Upper lobe of left lung (tissue), 6 donors: Measurements from ENCODE around the gene GNAO1. TPM values are rescaled to one million over a fixed set of nuclear protein-coding genes. Genes with fewer than 3 reads are reported as not detected.
A peak's percentile ranks its signal among the peaks of the same experiment; 100 is the strongest.

Experiments used
- ATAC-seq, 2 donors: fragments of 200-7000 bp; cut with Tn5 transposase; one replicate each; pipeline ENCODE4 v1.9.1; 2022; ENCODE audit warnings: mild to moderate bottlenecking in 2 of 2, moderate library complexity in 2 of 2; ENCODE audit not compliant: low FRiP score in 2 of 2
- DNase-seq, 2 donors: peaks; one replicate each; pipeline ENCODE4 v3.0.0-alpha.2; 2019 to 2020
- H3K27ac ChIP-seq, 4 donors: fragments of 200-600 bp; sonication (generic); one replicate each; pipeline ENCODE4 v1.5.1; 2016 to 2019
- H3K27me3 ChIP-seq, 4 donors: fragments of 200-600 bp; sonication (generic); one replicate each; pipeline ENCODE4 v1.5.1; 2017 to 2019
- H3K36me3 ChIP-seq, 4 donors: fragments of 200-600 bp; sonication (generic); one replicate each; pipeline ENCODE4 v1.5.1; 2016 to 2019
- H3K4me1 ChIP-seq, 4 donors: fragments of 200-600 bp; sonication (generic); one replicate each; pipeline ENCODE4 v1.5.1; 2018 to 2019
- H3K4me3 ChIP-seq, 4 donors: fragments of 200-600 bp; sonication (generic); one replicate each; pipeline ENCODE4 v1.5.1; 2017 to 2019; ENCODE audit warnings: mild to moderate bottlenecking in 2 of 4, moderate library complexity in 1 of 4
- H3K9me3 ChIP-seq, 4 donors: fragments of 200-600 bp; sonication (generic); one replicate each; pipeline ENCODE4 v1.5.1; 2018 to 2019
- CTCF ChIP-seq, 6 experiments: fragments of 450-650 bp in 4 of 6; fragments of 200-600 bp in 2 of 6; sonication (generic) in 2 of 6; IDR thresholded peaks; one replicate each; pipeline ENCODE4 v1.5.1; 2016 to 2019; ENCODE audit warnings: antibody characterized with exemption in 6 of 6
- EP300 ChIP-seq, 4 donors: sonication (generic); formaldehyde crosslinking; IDR thresholded peaks; one replicate each; pipeline ENCODE4 v1.5.1; 2017; ENCODE audit warnings: antibody characterized with exemption in 4 of 4, control low read depth in 2 of 4
- POLR2A ChIP-seq, 4 donors: fragments of 450-650 bp; IDR thresholded peaks; one replicate each; pipeline ENCODE4 v1.5.1; 2016 to 2017; ENCODE audit warnings: antibody characterized with exemption in 4 of 4, mild to moderate bottlenecking in 2 of 4
- POLR2AphosphoS5 ChIP-seq, 2 donors: sonication (generic); formaldehyde crosslinking; IDR thresholded peaks; one replicate each; pipeline ENCODE4 v1.5.1; 2017; ENCODE audit warnings: antibody characterized with exemption in 2 of 2
- WGBS, 2 donors: methylation state at CpG; one replicate each; pipeline ENCODE4 v1.1.5; 2017 to 2018; 5-methylcytosine and 5-hydroxymethylcytosine counted together
- total RNA-seq, 6 donors: library from RNA; depleted of rRNA in 4 of 6; stranded (reverse); fragments of >200 nt in 4 of 6; gene quantifications; one replicate each; pipeline versions ENCODE4 v1.1.0 to v1.2.1, GENCODE V29; 2016 to 2021
- donor health status: DM: no; HTN: no; CAD: no; lungs with moderate emphysema.
- donor health status: DM: no; HTN: yes; CAD: no; lungs with severe emphysema.

The GNAO1 gene
- total RNA-seq, 6 donors from 2014 or later = 0.46 to 2.7 (median 0.79) TPM; not detected in 1

GRCh38 chr16:56331399-56331798, 140.1 kb downstream of the GNAO1 start:
- no peaks in the 10 kb centered on the region for H3K9me3 ChIP-seq
- H3K27ac ChIP-seq = no peak overlapping the region
- WGBS, 2 donors = 86 to 87% methylated on average over 11 of the region's 11 CpGs
- DNase-seq (no peak), ATAC-seq (no peak)
- no peaks in the 10 kb centered on the region for H3K27me3 ChIP-seq
- no peaks in the 10 kb centered on the region for H3K36me3 ChIP-seq
- no peak overlapping the region for H3K4me3 ChIP-seq
- TF ChIP-seq EP300 (IDR thresholded peaks at IDR 0.05) (no peak), POLR2A (IDR thresholded peaks at IDR 0.05) (no peak)
- H3K4me1 ChIP-seq = no peaks in the 10 kb centered on the region

- Histone ChIP-seq H3K36me3 (no peaks in the 10 kb centered on the region), H3K4me3 (no peak overlapping the region), H3K27me3 (no peaks in the 10 kb centered on the region), H3K27ac (no peak overlapping the region), H3K4me1 (no peaks in the 10 kb centered on the region), H3K9me3 (no peaks in the 10 kb centered on the region)
- no peak for DNase-seq
- TF ChIP-seq EP300 (IDR thresholded peaks at IDR 0.05) = no peak
- TF ChIP-seq POLR2A (IDR thresholded peaks at IDR 0.05) = no peak
- TF ChIP-seq POLR2AphosphoS5 (IDR thresholded peaks at IDR 0.05) = no peak
- TF ChIP-seq CTCF (IDR thresholded peaks at IDR 0.05) = no peak
- 79 to 84% methylated on average over 8 of the region's 8 CpGs for WGBS, 2 donors
- ATAC-seq = no peak
Measured at GRCh38 chr16:56331915-56332314, 140.6 kb downstream of the GNAO1 start.

- ATAC-seq (peak in 1 of 2 donors; percentile 64), DNase-seq (peak in 1 of 2 donors; percentile 39)
- WGBS, 2 donors = 67 to 83% methylated on average over 6 to 16 of the region's 16 CpGs
- no peaks in the 10 kb centered on the region for H3K36me3 ChIP-seq
- TF ChIP-seq POLR2A (IDR thresholded peaks at IDR 0.05) (no peak), CTCF (IDR thresholded peaks at IDR 0.05) (peak in 2 of 6 experiments; percentile 37 to 43)
- H3K9me3 ChIP-seq = no peaks in the 10 kb centered on the region
- H3K27ac ChIP-seq = no peak overlapping the region
- H3K27me3 ChIP-seq = no peaks in the 10 kb centered on the region
- no peaks in the 10 kb centered on the region for H3K4me1 ChIP-seq
- H3K4me3 ChIP-seq = no peak overlapping the region
Measured at GRCh38 chr16:56332464-56333079, 141.3 kb downstream of the GNAO1 start.

GRCh38 chr16:56334761-56335160, 143.5 kb downstream of the GNAO1 start:
- DNase-seq (no peak), ATAC-seq (no peak)
- Histone ChIP-seq H3K27ac (no peak overlapping the region), H3K4me3 (no peak overlapping the region), H3K9me3 (no peaks in the 10 kb centered on the region), H3K27me3 (no peaks in the 10 kb centered on the region), H3K36me3 (no peaks in the 10 kb centered on the region), H3K4me1 (no peaks in the 10 kb centered on the region)
- TF ChIP-seq CTCF (IDR thresholded peaks at IDR 0.05) (no peak), POLR2AphosphoS5 (IDR thresholded peaks at IDR 0.05) (no peak), POLR2A (IDR thresholded peaks at IDR 0.05) (no peak), EP300 (IDR thresholded peaks at IDR 0.05) (no peak)
- WGBS, 2 donors = 69 to 92% methylated on average over 8 to 9 of the region's 9 CpGs

GRCh38 chr16:56336071-56336688, 144.9 kb downstream of the GNAO1 start:
- Histone ChIP-seq H3K4me3 (no peak overlapping the region), H3K27me3 (no peaks in the 10 kb centered on the region), H3K9me3 (no peaks in the 10 kb centered on the region), H3K36me3 (no peaks in the 10 kb centered on the region), H3K27ac (no peak overlapping the region), H3K4me1 (no peaks in the 10 kb centered on the region)
- no peak for ATAC-seq
- no peak for TF ChIP-seq POLR2AphosphoS5 (IDR thresholded peaks at IDR 0.05)
- no peak for TF ChIP-seq CTCF (IDR thresholded peaks at IDR 0.05)
- TF ChIP-seq POLR2A (IDR thresholded peaks at IDR 0.05) = no peak
- no peak for TF ChIP-seq EP300 (IDR thresholded peaks at IDR 0.05)
- DNase-seq = no peak
- WGBS, 2 donors = 87% methylated on average over 8 of the region's 8 CpGs; no CpG with 5 or more reads in 1 of the 2 donors
